SH-SY5Y (cell line): ENCODE data around the gene NDST4.

Source experiments
- GATA2 ChIP-seq: IDR thresholded peaks from 2 replicates; pipeline ENCODE4 v1.6.1; 2011; ENCODE audit warnings: mild to moderate bottlenecking, low read depth, low read length
- GATA3 ChIP-seq: IDR thresholded peaks from 2 replicates; pipeline ENCODE4 v1.6.1; 2011; ENCODE audit warnings: low read depth, mild to moderate bottlenecking, low read length, moderate library complexity

GRCh38 chr4:115159141-115159540 lies 45.7 kb upstream of the NDST4 start:
- no peak for TF ChIP-seq GATA2
- TF ChIP-seq GATA3, result no peak
